Measurements from ENCODE around the gene PPP3CB.
"Not testable (repeated sequence)": the region's sequence is repeated elsewhere in the genome, so short reads cannot be mapped to it uniquely, and the experiment has no call there.

Gene PPP3CB

DNA sequence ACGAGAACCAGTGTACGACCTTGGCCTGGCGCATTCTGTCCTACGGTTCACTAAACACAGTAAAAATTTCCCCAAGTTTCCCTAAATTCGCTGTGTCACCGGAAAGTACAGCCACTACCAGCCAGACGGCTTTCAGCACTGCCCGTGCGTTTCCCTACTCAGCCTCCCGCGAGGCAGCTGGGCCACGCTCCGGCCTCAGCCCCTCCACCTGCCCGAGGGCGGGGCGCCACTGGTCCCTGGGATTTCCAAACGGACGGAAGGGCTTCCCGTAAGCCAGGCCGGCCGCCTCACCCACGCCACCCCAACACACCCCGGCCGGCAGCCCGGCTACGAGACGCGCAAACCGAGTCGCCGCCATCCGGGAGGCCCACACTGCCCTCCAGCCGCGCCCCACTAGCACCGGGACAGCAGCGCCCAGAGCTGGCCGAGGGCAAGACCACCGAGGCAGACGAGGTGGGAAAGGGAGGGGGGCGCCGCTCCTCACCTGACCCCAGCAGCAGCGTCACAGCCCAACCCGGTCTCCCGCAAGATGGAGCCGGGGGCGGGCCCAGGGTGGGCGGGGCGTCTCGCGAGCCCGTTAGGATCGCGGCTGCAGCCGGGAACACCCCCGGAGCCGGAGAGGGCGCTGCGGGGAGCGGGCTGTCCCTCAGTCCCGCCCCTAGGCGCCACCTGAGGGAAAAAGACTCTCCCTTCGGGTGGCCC lies 82.1 kb downstream of the PPP3CB start, which contains the start of gene ANXA7:
Gene ANXA7 (minus strand): TSS at position 531 of the 702 bp plus-strand sequence. CDS start 13,202 bp downstream, outside the sequence.
- peak; percentile 96 to 97 for DNase-seq

DNA sequence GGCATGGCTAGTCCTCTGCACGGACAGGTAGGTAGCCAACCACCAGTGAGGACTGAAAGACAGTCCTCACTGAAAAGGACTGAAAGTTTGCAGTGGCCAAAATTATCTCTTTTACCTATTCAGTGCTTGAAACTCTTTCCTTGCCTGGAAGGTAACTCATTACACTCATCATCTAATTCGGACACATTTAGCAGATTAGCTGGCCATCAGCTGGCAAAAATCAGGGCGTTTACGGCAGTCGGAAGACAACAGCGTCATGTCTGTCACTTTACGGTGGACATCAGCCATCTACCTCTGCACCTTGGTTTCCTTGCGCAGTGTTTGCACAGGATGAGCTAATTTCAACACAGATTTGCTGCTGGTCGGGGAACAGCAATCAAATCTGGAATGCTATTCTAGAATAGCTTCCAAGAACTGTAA lies 82.7 kb downstream of the PPP3CB start:
- DNase-seq = peak in 1 of 2 experiments; percentile 54

DNA sequence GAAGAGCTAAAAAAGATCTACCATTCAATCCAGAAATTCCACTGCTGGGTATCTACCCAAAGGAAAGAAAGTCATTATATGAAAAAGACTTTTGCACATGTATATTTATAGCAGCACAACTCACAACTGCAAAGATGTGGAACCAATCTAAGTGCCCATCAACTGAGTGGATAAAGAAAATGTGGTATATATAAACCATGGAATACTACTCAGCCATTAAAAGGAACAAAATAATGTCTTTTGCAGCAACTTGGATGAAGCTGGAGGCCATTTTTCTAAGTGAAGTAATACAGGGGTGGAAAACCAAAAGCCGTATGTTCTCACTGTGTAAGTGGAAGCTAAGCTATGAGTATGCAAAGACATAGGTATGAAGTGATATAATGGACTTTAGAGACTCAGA lies 84.9 kb downstream of the PPP3CB start:
- DNase-seq = no peak

DNA sequence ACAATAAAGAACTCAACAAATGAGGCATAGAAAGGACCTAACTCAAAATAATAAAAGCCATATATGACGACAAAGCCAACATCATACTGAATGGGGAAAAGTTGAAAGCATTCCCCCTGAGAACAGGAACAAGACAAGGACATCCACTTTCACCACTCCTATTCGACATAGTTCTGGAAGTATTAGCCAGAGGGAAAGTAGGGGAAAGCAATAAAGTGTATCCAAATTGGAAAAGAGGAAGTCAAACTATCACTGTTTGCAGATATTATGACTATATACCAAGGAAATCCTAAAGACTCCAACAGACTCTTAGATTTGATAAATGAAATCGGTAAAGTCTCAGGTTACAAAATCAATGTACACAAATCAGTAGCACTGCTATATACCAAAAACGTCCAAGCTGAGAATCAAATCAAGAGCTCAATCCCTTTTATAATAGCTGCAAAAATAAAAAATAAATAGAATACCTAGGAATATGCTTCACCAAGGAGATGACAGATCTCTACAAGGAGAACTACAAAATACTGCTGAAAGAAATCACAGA lies 86.8 kb downstream of the PPP3CB start:
- no peak for DNase-seq

DNA sequence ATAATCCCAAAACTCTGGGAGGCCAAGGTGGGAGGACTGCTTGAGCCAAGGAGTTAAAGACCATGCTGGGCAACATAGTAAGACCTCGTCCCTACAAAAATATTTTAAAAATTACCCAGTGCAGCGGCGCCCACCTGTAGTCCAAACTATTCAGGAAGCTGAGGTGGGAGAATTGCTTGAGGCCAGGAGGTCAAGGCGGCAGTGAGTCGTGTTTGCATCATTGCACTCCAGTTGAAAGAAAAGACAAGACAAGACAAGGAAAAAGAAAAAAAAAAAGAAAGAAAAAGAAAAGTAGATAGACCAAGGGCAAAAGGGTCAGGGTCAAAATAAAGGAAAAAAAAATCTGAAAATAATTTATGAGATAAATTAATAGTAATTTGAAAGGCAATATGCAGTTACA lies 87.8 kb downstream of the PPP3CB start:
- DNase-seq = no peak

DNA sequence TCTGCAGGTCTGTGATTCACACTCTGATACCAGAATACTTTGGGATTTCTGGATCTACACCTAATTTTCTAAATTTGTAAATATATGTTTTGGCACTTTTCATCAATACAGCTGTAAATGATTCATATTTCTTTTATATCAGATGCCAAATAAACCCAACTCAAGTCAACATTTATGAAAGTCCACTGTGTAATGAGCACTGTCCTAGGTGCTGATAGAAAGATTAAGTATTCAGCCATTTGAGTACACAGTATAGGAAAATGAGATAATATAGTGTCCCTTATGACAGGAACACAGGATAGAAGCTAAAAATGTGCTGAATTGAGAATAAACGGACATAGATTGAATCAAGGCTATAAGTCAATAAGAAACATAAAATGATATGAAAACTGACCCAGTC lies 88.3 kb downstream of the PPP3CB start:
- no peak for DNase-seq

DNA sequence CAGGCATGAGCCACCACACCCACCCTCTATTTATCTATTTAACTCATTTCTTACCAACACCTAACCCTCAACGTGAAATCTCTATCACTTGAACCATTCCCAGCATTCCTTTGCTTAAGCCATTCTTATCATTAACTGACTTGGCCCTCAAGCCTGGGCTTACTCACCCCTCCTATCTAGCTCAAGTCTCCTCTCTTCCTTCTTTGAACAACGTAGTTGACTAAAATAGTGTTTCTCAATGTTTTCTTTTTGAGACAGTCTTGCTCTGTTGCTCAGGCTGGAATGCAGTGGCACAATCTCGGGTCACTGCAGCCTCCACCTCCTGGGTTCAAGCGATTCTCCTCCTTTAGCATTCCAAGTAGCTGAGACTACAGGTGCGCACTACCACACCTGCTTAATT lies 89.0 kb downstream of the PPP3CB start:
- no peak for DNase-seq

DNA sequence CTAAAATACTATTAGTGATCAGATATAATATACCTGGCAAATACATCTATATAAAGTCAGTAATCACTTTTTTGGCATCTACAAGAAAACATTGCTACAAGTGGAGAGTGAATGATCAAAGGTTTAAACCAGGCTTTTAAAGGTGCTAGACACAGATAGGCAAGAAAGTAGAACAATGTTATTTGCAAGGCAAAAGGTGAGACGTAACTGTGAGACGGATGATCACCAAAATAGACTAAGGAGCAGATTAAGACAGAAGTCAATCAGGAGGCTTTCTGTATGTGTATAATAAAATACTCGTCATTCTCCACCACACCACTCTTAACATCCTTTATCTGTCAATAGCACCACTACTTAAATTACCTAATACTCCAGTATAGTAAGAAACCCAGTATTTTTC lies 90.3 kb downstream of the PPP3CB start:
- no peak for DNase-seq

DNA sequence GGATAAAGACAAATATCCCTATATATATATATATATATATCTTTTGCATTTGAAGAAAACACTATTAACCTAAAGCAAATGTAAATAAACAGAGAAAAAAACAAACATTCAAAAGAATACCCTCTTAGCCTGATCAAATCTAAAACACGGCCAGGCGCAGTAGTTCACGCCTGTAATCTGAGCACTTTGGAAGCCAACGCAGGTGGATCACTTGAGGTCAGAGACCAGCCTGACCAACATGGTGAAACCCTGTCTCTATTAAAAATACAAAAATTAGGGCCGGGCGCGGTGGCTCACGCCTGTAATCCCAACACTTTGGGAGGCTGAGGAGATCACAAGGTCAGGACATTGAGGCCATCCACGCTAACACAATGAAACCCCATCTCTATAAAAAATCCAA lies 91.1 kb downstream of the PPP3CB start:
- no peak for DNase-seq

DNA sequence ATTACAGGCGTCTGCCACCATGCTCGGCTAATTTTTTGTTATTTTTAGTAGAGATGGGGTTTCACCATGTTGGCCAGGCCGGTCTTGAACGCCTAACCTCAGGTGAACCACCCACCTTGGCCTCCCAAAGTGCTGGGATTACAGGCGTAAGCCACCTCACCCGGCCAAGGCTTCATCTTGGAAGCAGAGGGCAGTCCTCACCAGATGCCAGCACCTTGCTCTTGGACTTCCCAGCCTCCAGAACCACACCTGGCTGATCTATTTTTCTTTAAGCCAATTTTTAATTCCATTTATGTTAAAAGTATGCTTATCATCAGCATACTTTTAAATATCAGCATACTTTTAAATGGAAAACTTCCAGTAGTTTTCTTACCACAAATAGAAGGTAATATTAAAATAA lies 94.2 kb downstream of the PPP3CB start:
- no peak for DNase-seq

DNA sequence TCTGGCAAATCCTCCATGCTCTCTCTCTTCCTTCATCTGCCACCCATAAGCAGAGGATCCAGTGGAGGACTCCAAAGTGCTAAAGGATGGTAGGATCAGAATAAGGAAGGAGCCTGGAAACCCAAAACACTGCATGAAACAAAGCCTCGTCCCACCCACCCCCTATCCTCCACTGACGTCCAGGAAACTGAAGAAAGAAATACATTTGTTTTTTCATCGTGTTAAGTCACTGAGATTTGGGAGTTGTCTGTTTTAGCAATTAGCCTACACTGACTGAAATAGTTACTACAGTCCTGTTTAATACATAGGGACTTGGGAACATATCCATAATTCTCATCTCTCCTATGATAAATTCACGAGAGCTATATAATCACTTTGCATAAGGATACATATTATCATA lies 96.8 kb downstream of the PPP3CB start:
- no peak for DNase-seq

DNA sequence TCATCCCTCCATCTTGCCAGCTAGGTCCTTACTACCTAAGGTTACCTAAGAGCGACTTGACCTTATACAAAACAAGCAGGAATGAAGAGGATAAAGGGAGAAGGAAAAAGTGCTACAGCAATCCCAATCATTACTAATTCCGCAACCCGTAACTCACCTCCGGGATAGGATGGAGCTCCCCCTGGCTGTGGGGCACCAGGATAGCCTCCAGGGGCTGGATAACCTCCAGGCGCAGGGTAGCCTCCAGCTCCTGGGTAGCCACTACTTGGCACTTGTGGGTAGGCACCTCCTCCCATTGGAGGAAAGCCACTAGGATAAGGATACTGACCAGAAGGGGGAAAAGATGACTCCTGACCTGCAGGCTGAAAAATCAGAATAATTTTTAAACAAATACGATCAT lies 97.8 kb downstream of the PPP3CB start:
- no peak for DNase-seq

DNA sequence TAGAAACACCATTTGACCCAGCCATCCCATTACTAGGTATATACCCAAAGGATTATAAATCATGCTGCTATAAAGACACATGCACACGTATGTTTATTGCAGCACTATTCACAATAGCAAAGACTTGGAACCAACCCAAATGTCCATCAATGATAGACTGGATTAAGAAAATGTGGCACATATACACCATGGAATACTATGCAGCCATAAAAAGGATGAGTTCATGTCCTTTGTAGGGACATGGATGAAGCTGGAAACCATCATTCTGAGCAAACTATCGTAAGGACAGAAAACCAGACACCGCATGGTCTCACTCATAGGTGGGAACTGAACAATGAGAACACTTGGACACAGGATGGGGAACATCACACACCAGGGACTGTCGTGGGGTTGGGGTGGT lies 101.5 kb downstream of the PPP3CB start:
- not testable (repeated sequence) for DNase-seq

DNA sequence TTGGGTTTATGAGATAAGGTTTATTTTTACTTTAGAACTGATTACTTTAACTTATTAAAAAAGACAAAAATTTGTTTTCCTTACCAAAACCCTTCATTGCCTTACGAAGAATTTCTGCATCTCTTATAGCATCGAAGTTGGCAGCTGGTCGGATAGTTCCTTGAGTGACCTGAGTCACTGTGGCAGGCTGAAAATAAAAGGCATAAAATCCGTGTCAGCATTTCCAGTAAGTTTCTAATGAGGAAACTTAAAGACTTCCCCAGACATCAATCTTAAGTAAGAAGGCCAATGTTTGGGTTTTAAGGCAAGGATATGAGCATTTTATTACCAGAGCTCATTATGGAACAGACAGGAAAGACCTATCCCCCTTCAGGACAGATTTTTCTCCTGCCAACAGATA lies 107.6 kb downstream of the PPP3CB start:
- no peak for DNase-seq

DNA sequence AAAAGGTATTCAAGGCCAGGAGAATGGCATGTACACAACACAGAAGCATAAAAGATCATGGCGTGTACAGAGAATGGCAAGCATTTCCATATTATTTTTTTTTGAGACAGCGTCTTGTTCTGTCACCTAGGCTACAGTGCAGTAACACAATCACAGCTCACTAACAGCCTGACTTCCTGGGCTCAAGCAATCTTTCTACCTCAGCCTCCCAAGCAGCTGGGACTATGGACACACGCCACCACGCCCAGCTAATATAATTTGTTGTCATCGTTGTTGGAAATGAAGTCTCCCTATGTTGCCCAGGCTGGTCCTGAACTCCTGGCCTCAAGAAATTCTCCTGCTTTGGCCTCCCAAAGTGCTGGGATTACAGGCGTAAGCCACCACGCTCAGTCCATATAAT lies 109.2 kb downstream of the PPP3CB start:
- DNase-seq = no peak

Measured in activated CD4-positive, alpha-beta T cell treated with anti-CD3 and anti-CD28 coated beads, Interleukin-2, amount 50 U/mL, for 48 hours (primary cell).